ENCODE measurements around the gene CLDN2. TPM values are rescaled to one million over a fixed set of nuclear protein-coding genes. Genes with fewer than 3 reads are reported as not detected.
"Not testable (repeated sequence)": the region's sequence is repeated elsewhere in the genome, so short reads cannot be mapped to it uniquely, and the experiment has no call there.

The CLDN2 gene
- total RNA-seq, 2 experiments from 2014 or later = not detected

- ChIA-PET POLR2A (no interaction called here), CTCF (no interaction called here)
Measured at GRCh38 chrX:106955004-106955772, 35.0 kb downstream of the CLDN2 start.

GRCh38 chrX:106957856-106958255, 37.7 kb downstream of the CLDN2 start:
- ChIA-PET POLR2A (no interaction called here), CTCF (no interaction called here)

- CTCF ChIA-PET = no interaction called here
- POLR2A ChIA-PET = no interaction called here
Measured at GRCh38 chrX:106959901-106960300, 39.7 kb downstream of the CLDN2 start.

- POLR2A ChIA-PET = no interaction called here
- CTCF ChIA-PET = no interaction called here
Measured at GRCh38 chrX:106963111-106963510, 42.9 kb downstream of the CLDN2 start.

GRCh38 chrX:106964290-106964689, 44.1 kb downstream of the CLDN2 start:
- ChIA-PET POLR2A (no interaction called here), CTCF (interaction anchor here (0.7 kb wide), 1 partner anchor 264 kb away, joined by 7 read pairs; no protein-coding TSS in a partner anchor)

- CTCF ChIA-PET, POLR2A ChIA-PET: not testable (repeated sequence)
Measured at GRCh38 chrX:106966547-106966946, 46.3 kb downstream of the CLDN2 start.

- ChIA-PET POLR2A (no interaction called here), CTCF (no interaction called here)
Measured at GRCh38 chrX:106972896-106973295, 52.7 kb downstream of the CLDN2 start.

GRCh38 chrX:106973433-106974149, 53.4 kb downstream of the CLDN2 start:
- CTCF ChIA-PET = no interaction called here
- POLR2A ChIA-PET = no interaction called here

GRCh38 chrX:106976416-106976815, 56.2 kb downstream of the CLDN2 start:
- ChIA-PET CTCF (no interaction called here), POLR2A (no interaction called here)

Other genes starting within 250 kb of the CLDN2 start
- gene RNF128, start 193.7 kb upstream of the CLDN2 start, total RNA-seq = not detected
- gene TBC1D8B, start 117.7 kb upstream of the CLDN2 start, total RNA-seq = 1 to 10 TPM in 1 of 2 experiments, under 1 TPM in 1; 0.99 to 1.1 TPM
- gene RIPPLY1, start 17.1 kb upstream of the CLDN2 start, total RNA-seq = not detected
- 10 to 100 TPM in 1 of 2 experiments, 1 to 10 TPM in 1; 9.3 to 10.1 TPM for gene MORC4, start 79.8 kb downstream of the CLDN2 start, total RNA-seq
- gene RBM41, start 198.4 kb downstream of the CLDN2 start, total RNA-seq = 10 to 100 TPM; 13.0 TPM

All from activated CD8-positive, alpha-beta memory T cell treated with anti-CD3 and anti-CD28 coated beads for 36 hours (primary cell).